ENCODE measurements around the gene CNPY1.

DNA sequence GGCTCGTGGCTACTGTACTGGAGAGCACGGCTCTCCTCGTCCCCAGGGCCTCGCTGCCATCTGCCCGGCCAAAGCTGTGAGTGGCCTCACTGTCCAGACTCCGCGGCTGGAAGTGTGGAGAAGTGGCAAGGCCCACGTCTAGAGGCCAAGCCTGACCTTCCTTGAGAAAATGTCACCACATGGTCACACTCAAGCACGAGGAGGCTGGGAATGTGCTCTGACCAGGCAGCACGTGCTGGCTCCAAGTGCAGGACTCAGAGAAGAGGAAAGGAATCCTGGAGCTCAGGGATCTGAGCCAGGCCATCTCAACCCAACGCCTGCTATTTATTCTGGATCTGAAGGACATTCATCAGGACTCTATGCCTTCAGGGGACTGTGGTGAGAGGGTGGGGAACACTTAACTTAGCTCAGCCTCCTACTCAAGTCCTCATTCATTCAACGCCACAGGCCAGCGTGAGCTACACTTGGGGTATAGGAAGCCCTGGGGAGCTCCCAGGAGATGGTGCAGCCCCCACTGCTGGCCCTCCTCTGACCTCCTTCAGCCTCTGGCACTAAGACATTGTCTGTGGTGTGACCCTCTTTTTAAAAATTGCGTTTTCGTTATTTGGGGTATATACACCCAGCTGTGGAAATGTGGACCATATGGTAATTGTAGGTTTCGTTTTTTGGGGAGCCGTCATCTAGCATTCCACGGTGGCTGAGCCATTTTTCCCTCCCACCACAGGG is 59.4 kb downstream of the CNPY1 start:
- TF ChIP-seq, protein P1, sequence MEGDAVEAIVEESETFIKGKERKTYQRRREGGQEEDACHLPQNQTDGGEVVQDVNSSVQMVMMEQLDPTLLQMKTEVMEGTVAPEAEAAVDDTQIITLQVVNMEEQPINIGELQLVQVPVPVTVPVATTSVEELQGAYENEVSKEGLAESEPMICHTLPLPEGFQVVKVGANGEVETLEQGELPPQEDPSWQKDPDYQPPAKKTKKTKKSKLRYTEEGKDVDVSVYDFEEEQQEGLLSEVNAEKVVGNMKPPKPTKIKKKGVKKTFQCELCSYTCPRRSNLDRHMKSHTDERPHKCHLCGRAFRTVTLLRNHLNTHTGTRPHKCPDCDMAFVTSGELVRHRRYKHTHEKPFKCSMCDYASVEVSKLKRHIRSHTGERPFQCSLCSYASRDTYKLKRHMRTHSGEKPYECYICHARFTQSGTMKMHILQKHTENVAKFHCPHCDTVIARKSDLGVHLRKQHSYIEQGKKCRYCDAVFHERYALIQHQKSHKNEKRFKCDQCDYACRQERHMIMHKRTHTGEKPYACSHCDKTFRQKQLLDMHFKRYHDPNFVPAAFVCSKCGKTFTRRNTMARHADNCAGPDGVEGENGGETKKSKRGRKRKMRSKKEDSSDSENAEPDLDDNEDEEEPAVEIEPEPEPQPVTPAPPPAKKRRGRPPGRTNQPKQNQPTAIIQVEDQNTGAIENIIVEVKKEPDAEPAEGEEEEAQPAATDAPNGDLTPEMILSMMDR (IDR thresholded peaks at IDR 0.05): no peak
- TF ChIP-seq EZH2 (IDR thresholded peaks at IDR 0.05; ENCODE audit: borderline replicate concordance, insufficient read depth, low read depth, low read length, poor library complexity, severe bottlenecking): no peak
